ENCODE measurements around the gene LAMP2.
"Not testable (repeated sequence)": the region's sequence is repeated elsewhere in the genome, so short reads cannot be mapped to it uniquely, and the experiment has no call there.

Gene LAMP2

GRCh38 chrX:120477453-120477852, 8.4 kb upstream of the LAMP2 start:
- H3K9me3 ChIP-seq = no peaks in the 10 kb centered on the region
- intact Hi-C loops (cut with DNase I; ENCODE audit: low total_unique reads) = no loop called here
- no peak overlapping the region for H3K4me3 ChIP-seq
- H3K27ac ChIP-seq = no peak overlapping the region
- H3K36me3 ChIP-seq = no peaks in the 10 kb centered on the region
- TF ChIP-seq CTCF (IDR thresholded peaks at IDR 0.05) = no peak
- no peaks in the 10 kb centered on the region for H3K4me1 ChIP-seq
- no peaks in the 10 kb centered on the region for H3K27me3 ChIP-seq
- DNase-seq = no peak

GRCh38 chrX:120476714-120477113, 7.6 kb upstream of the LAMP2 start:
- Histone ChIP-seq H3K9me3 (no peaks in the 10 kb centered on the region), H3K4me3 (no peak overlapping the region), H3K36me3 (no peaks in the 10 kb centered on the region), H3K27me3 (no peaks in the 10 kb centered on the region), H3K27ac (no peak overlapping the region), H3K4me1 (no peaks in the 10 kb centered on the region)
- TF ChIP-seq CTCF (IDR thresholded peaks at IDR 0.05) = no peak
- intact Hi-C loops (cut with DNase I; ENCODE audit: low total_unique reads) = no loop called here
- no peak for DNase-seq

- TF ChIP-seq CTCF (IDR thresholded peaks at IDR 0.05) = peak; percentile 38 to 48
- H3K9me3 ChIP-seq; H3K4me3 ChIP-seq; H3K27me3 ChIP-seq; H3K27ac ChIP-seq; DNase-seq; H3K36me3 ChIP-seq; intact Hi-C loops (cut with DNase I; ENCODE audit: low total_unique reads); H3K4me1 ChIP-seq: not testable (repeated sequence)
Measured at GRCh38 chrX:120475447-120475846, 6.4 kb upstream of the LAMP2 start.

GRCh38 chrX:120474085-120474484, 5.0 kb upstream of the LAMP2 start:
- Histone ChIP-seq H3K27ac (no peak overlapping the region), H3K27me3 (no peaks in the 10 kb centered on the region), H3K4me3 (no peak overlapping the region), H3K4me1 (no peaks in the 10 kb centered on the region), H3K36me3 (no peaks in the 10 kb centered on the region), H3K9me3 (no peaks in the 10 kb centered on the region)
- intact Hi-C loops (cut with DNase I; ENCODE audit: low total_unique reads) = no loop called here
- TF ChIP-seq CTCF (IDR thresholded peaks at IDR 0.05) = no peak
- no peak for DNase-seq

GRCh38 chrX:120469657-120470056, 561 bp upstream of the LAMP2 start:
- Histone ChIP-seq H3K27ac (peak overlapping the region; percentile 85 to 92), H3K4me1 (peaks cover 0 to 20% (median 3%) of the 10 kb centered on the region in 4 donors), H3K4me3 (peak overlapping the region; percentile 63 to 73)
- not testable (repeated sequence) for DNase-seq, H3K36me3 ChIP-seq, H3K9me3 ChIP-seq, H3K27me3 ChIP-seq
- intact Hi-C loops (cut with DNase I; ENCODE audit: low total_unique reads) = loop anchor here (5.0 to 10.0 kb wide), 2 partner anchors 215 to 677 kb away; partner anchors contain the start of genes RPL39 and ZBTB33

GRCh38 chrX:120468479-120468824, 644 bp downstream of the LAMP2 start:
- Histone ChIP-seq H3K36me3 (no peaks in the 10 kb centered on the region), H3K9me3 (no peaks in the 10 kb centered on the region), H3K27ac (peak overlapping the region; percentile 85 to 92), H3K4me1 (peaks cover 0 to 20% (median 3%) of the 10 kb centered on the region in 4 donors), H3K27me3 (no peaks in the 10 kb centered on the region), H3K4me3 (peak overlapping the region; percentile 63 to 73)
- DNase-seq = no peak
- no peak for TF ChIP-seq CTCF (IDR thresholded peaks at IDR 0.05)
- intact Hi-C loops (cut with DNase I; ENCODE audit: low total_unique reads) = loop anchor here (5.0 to 10.0 kb wide), 2 partner anchors 214 to 676 kb away; partner anchors contain the start of genes RPL39 and ZBTB33

All from tibial artery (tissue), 4 donors.